Tibial nerve (tissue), 4 donors: ENCODE data around the gene GPN2. TPM values are rescaled to one million over a fixed set of nuclear protein-coding genes. Genes with fewer than 3 reads are reported as not detected.

Experiments used
- DNase-seq, 2 donors: peaks; one replicate each; pipeline ENCODE4 v3.0.0-alpha.2; 2019; ENCODE audit warnings: low spot score in 2 of 2
- H3K27ac ChIP-seq, 4 donors: fragments of 200-600 bp; sonication (generic) in 3 of 4; one replicate each; pipeline ENCODE4 v1.5.1; 2017 to 2019; ENCODE audit warnings: mild to moderate bottlenecking in 1 of 4
- H3K27me3 ChIP-seq, 2 donors: fragments of 200-600 bp; sonication (generic) in 1 of 2; one replicate each; pipeline versions ENCODE4 v1.5.1 to v1.6.0; 2017 to 2019
- H3K36me3 ChIP-seq, 3 donors: fragments of 200-600 bp; sonication (generic); one replicate each; pipeline ENCODE4 v1.5.1; 2018 to 2019
- H3K4me1 ChIP-seq, 4 donors: fragments of 200-600 bp; sonication (generic) in 3 of 4; one replicate each; pipeline ENCODE4 v1.5.1; 2017 to 2019
- H3K4me3 ChIP-seq, 4 donors: fragments of 200-600 bp; sonication (generic) in 3 of 4; one replicate each; pipeline ENCODE4 v1.5.1; 2017 to 2019; ENCODE audit warnings: mild to moderate bottlenecking in 1 of 4, moderate library complexity in 1 of 4
- H3K9me3 ChIP-seq, 4 donors: fragments of 200-600 bp; sonication (generic) in 3 of 4; one replicate each; pipeline ENCODE4 v1.5.1; 2017 to 2019
- CTCF ChIP-seq, 5 experiments: fragments of 200-600 bp in 3 of 5; fragments of 450-650 bp in 2 of 5; sonication (generic) in 3 of 5; IDR thresholded peaks; one replicate each; pipeline ENCODE4 v1.5.1; 2016 to 2019; ENCODE audit warnings: antibody characterized with exemption in 5 of 5, mild to moderate bottlenecking in 3 of 5, moderate library complexity in 2 of 5
- EP300 ChIP-seq, 2 donors: sonication (generic); formaldehyde crosslinking; IDR thresholded peaks; one replicate each; pipeline ENCODE4 v1.6.1; 2017; ENCODE audit warnings: antibody characterized with exemption in 2 of 2, mild to moderate bottlenecking in 1 of 2
- POLR2A ChIP-seq, 2 donors: fragments of 450-650 bp; IDR thresholded peaks; one replicate each; pipeline ENCODE4 v1.6.1; 2017; ENCODE audit warnings: antibody characterized with exemption in 2 of 2, mild to moderate bottlenecking in 2 of 2, moderate library complexity in 2 of 2
- WGBS, 2 donors: methylation state at CpG; one replicate each; pipeline ENCODE4 v1.1.5; 2018; 5-methylcytosine and 5-hydroxymethylcytosine counted together
- total RNA-seq, 4 donors: library from RNA; depleted of rRNA; stranded (reverse); fragments of >200 nt; gene quantifications; one replicate each; pipeline ENCODE4 v1.1.0, GENCODE V29; 2016

GPN2 gene
- total RNA-seq, 4 donors from 2014 or later: 7.9 to 14.7 (median 13.8) TPM

DNA sequence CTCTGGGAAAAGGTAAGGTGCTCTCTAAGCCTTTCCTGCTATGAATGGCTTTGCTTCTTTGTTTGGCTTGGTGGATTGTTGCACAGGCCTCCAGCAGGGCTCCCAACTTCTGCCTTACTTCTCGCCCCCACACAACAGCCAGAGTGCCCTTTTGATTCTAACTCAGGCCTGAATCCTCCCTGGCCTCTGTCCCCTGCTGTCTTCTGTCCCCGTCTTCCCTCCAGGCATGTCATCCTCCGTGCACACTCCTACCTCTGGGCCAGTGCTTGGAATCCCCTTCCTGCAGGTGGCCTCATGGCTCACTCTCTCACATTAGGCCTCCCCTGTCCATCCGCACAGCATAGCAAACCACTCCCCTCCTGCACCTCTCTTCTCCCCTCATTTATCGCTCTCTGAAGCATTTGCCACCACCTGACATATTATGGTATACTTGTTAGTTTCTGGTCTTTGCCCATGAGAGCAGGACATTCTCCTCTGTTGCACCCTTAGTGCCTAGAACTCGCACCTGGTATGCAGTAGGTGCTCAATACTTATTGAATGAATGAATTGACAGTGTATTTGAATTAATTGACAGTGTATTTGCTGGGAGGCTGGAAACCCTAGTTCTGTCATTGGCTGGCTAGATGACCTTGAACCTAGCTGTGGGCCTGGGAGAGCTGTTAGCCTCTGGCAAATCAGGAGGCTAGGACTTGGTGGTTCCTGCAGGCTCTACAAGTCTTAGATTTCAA lies 60.7 kb downstream of the GPN2 start:
- DNase-seq: no peak
- Histone ChIP-seq H3K27me3 (no peaks in the 10 kb centered on the region), H3K27ac (peak overlapping the region in 2 of 4 donors; percentile 4 to 28), H3K4me3 (no peak overlapping the region), H3K9me3 (no peaks in the 10 kb centered on the region), H3K4me1 (peaks cover 0 to 45% (median 28%) of the 10 kb centered on the region in 4 donors), H3K36me3 (peaks cover 0 to 46% (median 12%) of the 10 kb centered on the region in 3 donors)
- TF ChIP-seq POLR2A (IDR thresholded peaks at IDR 0.05) (no peak), EP300 (IDR thresholded peaks at IDR 0.05) (no peak), CTCF (IDR thresholded peaks at IDR 0.05) (no peak)
- 76 to 81% methylated on average over 6 of the region's 6 CpGs for WGBS, 2 donors

DNA sequence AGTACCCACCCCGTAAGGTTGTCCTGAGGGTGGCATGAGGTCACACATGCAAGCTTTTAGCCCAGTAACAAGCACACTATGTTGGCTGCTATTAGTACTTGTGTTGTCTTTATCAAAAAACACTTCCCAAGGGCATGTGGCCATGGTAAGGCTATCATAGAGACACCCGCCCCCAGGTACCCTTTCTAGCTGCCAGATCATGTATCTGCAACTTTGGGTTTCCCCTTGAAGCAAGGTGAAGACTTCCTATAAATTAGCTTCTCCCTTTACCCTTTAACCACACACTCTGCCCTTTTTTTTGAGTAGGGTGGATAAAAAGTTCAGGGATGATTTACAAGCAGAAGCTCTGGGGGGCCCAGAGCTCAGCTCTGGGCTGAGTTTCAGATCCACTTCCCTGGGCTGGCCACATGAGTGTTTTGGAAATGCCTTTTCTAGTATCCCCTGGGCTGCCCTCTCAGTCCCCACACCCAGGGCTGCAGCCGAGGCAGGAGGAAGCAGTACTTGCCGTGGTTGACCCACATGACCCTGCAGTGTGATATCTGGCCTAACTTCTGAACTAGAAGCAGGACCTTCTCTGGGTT lies 61.6 kb downstream of the GPN2 start:
- no peak overlapping the region for H3K4me3 ChIP-seq
- no peak for TF ChIP-seq POLR2A (IDR thresholded peaks at IDR 0.05)
- TF ChIP-seq CTCF (IDR thresholded peaks at IDR 0.05): no peak
- TF ChIP-seq EP300 (IDR thresholded peaks at IDR 0.05): no peak
- H3K27me3 ChIP-seq: no peaks in the 10 kb centered on the region
- no peak for DNase-seq
- peaks cover 0 to 38% (median 6%) of the 10 kb centered on the region in 3 donors for H3K36me3 ChIP-seq
- WGBS, 2 donors: 39 to 53% methylated on average over 4 of the region's 4 CpGs
- H3K4me1 ChIP-seq: peaks cover 0 to 45% (median 26%) of the 10 kb centered on the region in 4 donors
- no peaks in the 10 kb centered on the region for H3K9me3 ChIP-seq
- peak overlapping the region in 3 of 4 donors; percentile 4 to 28 (median 8) for H3K27ac ChIP-seq

DNA sequence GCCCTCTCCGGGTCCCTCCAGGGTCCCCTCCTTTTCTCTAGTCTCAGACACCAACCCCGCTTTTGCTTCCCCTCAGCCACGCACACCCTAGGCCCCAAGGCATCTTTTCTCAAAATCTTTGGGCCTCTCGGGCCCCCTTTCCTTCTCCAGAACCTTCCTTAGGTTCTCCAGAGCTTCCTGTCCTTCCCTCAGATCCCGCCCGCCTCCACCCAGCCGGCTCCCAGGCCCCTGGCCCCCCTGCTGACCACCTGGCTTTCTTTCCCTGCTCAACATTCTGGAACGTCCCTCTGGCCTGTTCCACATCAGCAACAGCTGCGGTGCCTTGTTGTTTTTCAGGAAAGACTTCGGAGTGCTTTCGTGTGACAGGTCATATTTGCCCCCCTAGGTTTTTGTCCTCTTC lies 62.4 kb downstream of the GPN2 start:
- Histone ChIP-seq H3K27me3 (no peaks in the 10 kb centered on the region), H3K4me3 (peak overlapping the region; percentile 75 to 95 (median 78)), H3K27ac (peak overlapping the region; percentile 17 to 89 (median 85)), H3K36me3 (peaks cover 0 to 29% (median 5%) of the 10 kb centered on the region in 3 donors), H3K9me3 (no peaks in the 10 kb centered on the region), H3K4me1 (peaks cover 0 to 45% (median 26%) of the 10 kb centered on the region in 4 donors)
- no peak for TF ChIP-seq EP300 (IDR thresholded peaks at IDR 0.05)
- TF ChIP-seq CTCF (IDR thresholded peaks at IDR 0.05): no peak
- TF ChIP-seq POLR2A (IDR thresholded peaks at IDR 0.05): no peak
- no peak for DNase-seq
- WGBS, 2 donors: 32 to 36% methylated on average over 11 of the region's 11 CpGs

GRCh38 chr1:26827106-26827604 lies 62.9 kb downstream of the GPN2 start:
- Histone ChIP-seq H3K9me3 (no peaks in the 10 kb centered on the region), H3K4me3 (peak overlapping the region; percentile 75 to 95 (median 78)), H3K4me1 (peaks cover 0 to 45% (median 26%) of the 10 kb centered on the region in 4 donors), H3K36me3 (peaks cover 0 to 24% (median 0%) of the 10 kb centered on the region in 3 donors), H3K27me3 (no peaks in the 10 kb centered on the region), H3K27ac (peak overlapping the region; percentile 17 to 89 (median 85))
- TF ChIP-seq POLR2A (IDR thresholded peaks at IDR 0.05) (no peak), EP300 (IDR thresholded peaks at IDR 0.05) (no peak), CTCF (IDR thresholded peaks at IDR 0.05) (no peak)
- WGBS, 2 donors: 2 to 3% methylated on average over 17 of the region's 17 CpGs
- no peak for DNase-seq
